ENCODE results near the gene TUBG2.

Gene TUBG2

GRCh38 chr17:42677921-42678781, 19.1 kb downstream of the TUBG2 start:
- peak; percentile 84 for DNase-seq

- no peak for DNase-seq
Measured at GRCh38 chr17:42678951-42679491, 19.9 kb downstream of the TUBG2 start.

- DNase-seq: no peak
Measured at GRCh38 chr17:42679492-42680330, 20.6 kb downstream of the TUBG2 start.

- no peak for DNase-seq
Measured at GRCh38 chr17:42680331-42680808, 21.3 kb downstream of the TUBG2 start.

GRCh38 chr17:42681976-42682721, 23.1 kb downstream of the TUBG2 start, which contains the start of gene CNTNAP1:
CNTNAP1 (plus strand) TSS chr17:42682531; CDS start chr17:42682830, 299 bp downstream.
- DNase-seq: peak; percentile 61

- DNase-seq: peak; percentile 55
Measured at GRCh38 chr17:42682722-42683403, 23.8 kb downstream of the TUBG2 start.

GRCh38 chr17:42683407-42684034, 24.4 kb downstream of the TUBG2 start:
- no peak for DNase-seq

GRCh38 chr17:42684929-42685556, 26.0 kb downstream of the TUBG2 start:
- no peak for DNase-seq

- no peak for DNase-seq
Measured at GRCh38 chr17:42685831-42686230, 26.7 kb downstream of the TUBG2 start.

- no peak for DNase-seq
Measured at GRCh38 chr17:42686520-42687128, 27.5 kb downstream of the TUBG2 start.

GRCh38 chr17:42687707-42688320, 28.7 kb downstream of the TUBG2 start:
- no peak for DNase-seq

- DNase-seq: no peak
Measured at GRCh38 chr17:42690596-42690995, 31.5 kb downstream of the TUBG2 start.

- DNase-seq: no peak
Measured at GRCh38 chr17:42691021-42691545, 32.0 kb downstream of the TUBG2 start.

GRCh38 chr17:42692489-42692888, 33.4 kb downstream of the TUBG2 start:
- DNase-seq: no peak

GRCh38 chr17:42694524-42694923, 35.4 kb downstream of the TUBG2 start:
- DNase-seq: no peak

GRCh38 chr17:42695500-42695899, 36.4 kb downstream of the TUBG2 start:
- no peak for DNase-seq

- DNase-seq: no peak
Measured at GRCh38 chr17:42697108-42697811, 38.2 kb downstream of the TUBG2 start.

GRCh38 chr17:42698736-42699414, 39.8 kb downstream of the TUBG2 start:
- DNase-seq: peak; percentile 65

GRCh38 chr17:42699415-42699740, 40.3 kb downstream of the TUBG2 start:
- no peak for DNase-seq

All from T1000 (cell line).